Activated gamma-delta T cell (primary cell): Measurements from ENCODE around the gene PLEKHA7.

Experiments
- DNase-seq: peaks from one replicate; lab custom pipeline; 2025; lab: John Stamatoyannopoulos, UW

Gene PLEKHA7

GRCh38 chr11:16789560-16790485 is 224.4 kb downstream of the PLEKHA7 start:
- DNase-seq, result no peak

- no peak for DNase-seq
Observed at GRCh38 chr11:16789063-16789420, 225.2 kb downstream of the PLEKHA7 start.

GRCh38 chr11:16788141-16789062 is 225.8 kb downstream of the PLEKHA7 start:
- peak; percentile 34 for DNase-seq

- DNase-seq, result no peak
Observed at GRCh38 chr11:16787035-16787742, 227.0 kb downstream of the PLEKHA7 start.

DNA sequence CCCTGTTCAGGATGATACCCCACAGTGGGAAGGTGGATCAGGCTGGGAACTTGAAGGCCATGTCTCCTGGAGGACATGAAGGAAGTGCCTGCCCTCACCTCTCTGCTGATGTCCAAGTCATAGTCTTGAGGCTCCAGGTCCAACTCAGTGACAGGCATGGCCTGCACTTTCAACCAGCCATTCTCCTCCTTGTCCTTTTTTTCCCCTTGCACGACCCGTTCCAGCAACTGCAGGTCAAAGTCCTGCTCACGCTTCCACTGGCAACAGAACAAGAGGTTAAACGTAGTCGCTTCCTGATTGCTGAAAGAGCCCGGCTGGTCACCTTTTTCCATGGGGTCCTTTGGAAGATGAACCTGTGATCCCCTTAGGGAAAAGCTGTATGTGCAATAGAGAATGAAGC is 228.1 kb downstream of the PLEKHA7 start:
- no peak for DNase-seq

GRCh38 chr11:16785520-16786128 is 228.6 kb downstream of the PLEKHA7 start:
- no peak for DNase-seq

GRCh38 chr11:16784666-16785065 is 229.5 kb downstream of the PLEKHA7 start:
- no peak for DNase-seq

DNA sequence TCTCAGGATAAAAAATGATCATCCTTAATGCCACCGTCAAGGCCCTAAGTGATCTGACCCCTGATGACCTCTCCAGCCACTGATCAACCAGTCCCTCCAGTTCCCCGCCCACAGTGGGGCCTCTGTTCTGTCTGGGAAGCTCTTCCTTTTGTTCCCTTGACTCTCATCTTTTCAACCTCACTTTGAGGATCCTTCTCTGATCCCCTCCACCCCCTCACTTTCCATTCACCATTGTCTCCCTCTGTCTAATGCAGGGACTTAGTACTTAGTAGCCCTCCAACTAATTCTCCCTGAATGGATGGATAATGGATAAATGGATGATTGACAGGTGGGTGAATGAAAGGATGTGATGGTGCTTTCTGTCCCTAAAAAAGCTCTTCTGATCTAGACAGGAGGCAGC is 230.1 kb downstream of the PLEKHA7 start:
- DNase-seq, result no peak

- no peak for DNase-seq
Observed at GRCh38 chr11:16783321-16783801, 230.9 kb downstream of the PLEKHA7 start.

DNA sequence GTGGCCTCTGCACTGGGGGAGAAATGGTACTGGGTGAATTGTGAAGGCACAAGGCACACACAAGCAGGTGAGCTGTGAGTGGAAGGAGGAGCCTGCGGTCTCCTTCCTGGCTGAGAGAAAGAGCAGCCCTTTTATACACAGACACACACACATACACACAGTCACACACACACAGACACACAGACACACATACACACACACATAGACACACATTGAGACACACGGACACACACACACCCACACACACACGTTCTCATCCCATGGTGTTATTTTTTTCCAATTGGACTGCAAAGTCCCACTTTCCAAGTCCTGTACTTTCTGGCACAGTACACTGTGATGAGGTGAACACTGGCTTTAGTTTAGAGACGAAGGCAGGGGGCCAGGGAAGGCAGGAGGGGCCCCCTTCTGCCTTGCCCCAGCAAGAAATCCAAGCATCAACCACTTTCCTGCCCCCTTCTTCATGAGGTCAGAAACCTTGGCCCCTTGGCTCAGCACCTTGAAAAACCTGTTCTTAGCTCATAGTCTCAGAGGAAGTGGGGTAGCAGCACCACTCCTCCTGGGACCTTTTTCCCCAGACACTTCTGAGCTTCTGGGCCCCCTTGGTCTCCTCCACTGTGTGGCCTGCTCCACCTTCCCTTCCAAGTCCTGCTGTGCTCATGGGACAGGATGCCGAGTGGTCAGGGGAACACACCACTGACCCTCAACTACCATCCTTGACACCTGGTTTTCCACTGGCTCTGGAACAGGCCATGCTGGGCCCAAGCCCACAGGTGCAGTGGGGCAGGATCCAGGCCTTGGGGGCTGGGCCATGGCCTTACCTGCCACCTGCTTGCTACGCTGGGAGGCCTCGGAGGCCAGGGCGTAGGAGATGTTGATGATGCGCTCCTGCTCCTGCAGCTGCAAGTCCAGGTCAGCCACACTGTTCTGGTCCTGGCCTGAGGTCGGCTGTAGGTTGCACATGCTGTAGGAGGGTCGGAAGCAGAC is 232.0 kb downstream of the PLEKHA7 start:
- DNase-seq, result no peak

DNA sequence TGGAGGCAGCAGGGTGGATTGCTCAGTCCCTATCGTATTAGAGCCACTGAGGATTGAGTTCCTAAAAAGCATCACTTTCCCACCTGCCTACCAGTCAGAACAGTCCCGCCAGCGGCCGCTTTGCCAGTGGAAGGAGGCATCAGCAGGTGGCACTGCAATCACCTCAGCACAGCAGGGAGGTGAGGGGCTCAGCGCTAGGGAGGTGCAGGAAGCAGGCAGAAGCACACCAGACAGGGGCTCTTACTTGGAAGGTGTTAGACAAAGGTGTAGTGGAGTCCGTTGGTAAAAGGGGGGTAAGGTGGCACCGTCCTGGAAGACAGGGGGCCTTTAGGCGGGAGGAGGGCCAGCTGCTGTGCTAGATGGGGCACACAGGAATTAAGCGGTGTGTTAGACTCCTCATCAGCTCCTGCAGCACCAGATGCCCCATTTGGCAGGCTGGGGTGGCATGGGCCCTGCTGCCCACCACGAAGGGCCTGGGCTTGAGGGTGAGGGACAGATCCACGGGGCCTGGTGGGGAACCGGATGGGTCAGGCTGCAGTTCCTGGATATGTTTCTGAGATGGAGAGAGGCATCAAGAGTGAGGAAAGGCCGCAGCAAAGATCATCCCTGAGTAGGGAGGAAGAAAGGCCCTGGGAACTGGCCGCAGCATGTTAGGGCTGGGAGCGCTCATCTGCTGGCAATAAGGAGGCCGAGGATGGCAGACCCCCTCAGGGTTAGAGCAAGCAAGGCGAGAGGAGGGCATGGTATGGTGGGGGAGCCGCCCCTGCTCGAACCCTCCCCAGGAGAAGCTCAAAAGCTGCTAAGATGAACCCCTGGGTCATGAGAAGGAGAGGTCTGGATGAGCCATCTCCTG is 233.3 kb downstream of the PLEKHA7 start:
- no peak for DNase-seq

DNA sequence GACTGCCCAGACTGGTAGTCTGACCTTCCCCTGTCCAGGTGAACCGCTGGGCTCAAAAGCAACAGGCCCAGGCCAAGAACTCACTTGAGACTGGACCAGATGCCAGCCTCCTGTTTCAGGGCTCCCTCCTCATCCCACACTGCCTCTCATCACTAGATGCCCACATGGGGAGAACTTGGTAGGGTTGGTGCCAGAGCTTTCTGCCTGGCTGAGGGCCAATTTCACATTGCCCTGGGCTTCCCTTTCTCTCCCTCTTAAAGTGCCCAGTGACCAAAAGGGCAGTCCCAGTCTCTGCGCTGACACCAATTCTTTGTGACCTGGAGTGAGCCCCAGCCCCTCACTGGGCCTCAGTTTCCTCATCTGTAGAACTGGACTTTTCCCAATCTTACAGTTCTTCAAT is 234.1 kb downstream of the PLEKHA7 start:
- DNase-seq, result no peak

DNA sequence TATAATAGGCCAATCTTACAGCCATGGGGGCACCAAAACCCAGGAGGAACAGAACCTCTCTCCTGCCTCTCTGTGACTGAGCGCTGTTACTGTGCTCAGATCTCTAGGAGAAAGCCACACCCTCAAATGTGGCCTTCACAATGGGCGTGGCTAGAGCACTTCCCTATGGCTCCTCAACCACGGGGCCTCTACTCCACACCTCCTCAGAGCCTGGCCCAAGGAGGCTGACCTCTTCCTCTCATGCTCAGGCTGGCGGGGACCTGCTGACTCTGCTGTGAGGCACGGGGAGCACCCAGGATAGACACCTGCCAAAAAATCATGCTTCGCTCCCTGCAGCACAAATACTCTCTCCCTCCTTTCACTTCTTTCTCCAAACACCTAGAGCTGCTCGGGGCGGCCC is 234.8 kb downstream of the PLEKHA7 start:
- DNase-seq, result no peak

DNA sequence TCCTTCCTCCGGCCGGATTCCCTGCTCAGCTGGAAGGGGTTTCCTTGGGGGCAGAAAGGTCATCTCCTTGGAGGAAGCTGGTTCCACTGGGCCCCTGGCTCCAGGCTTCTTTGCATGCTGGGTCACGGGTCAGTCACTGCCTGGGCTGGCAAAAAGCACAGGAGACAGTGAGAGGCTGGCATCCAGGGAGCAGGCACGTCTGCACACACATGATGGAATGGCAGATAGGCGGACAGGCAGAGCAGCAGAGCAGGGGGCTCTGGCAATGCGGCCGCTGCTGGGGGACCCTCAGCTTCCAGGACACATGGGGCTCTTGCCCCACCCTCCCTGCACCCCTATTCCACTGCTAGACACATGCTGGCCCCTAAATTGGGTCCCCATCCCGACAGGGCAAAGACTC is 235.3 kb downstream of the PLEKHA7 start:
- DNase-seq, result no peak

DNA sequence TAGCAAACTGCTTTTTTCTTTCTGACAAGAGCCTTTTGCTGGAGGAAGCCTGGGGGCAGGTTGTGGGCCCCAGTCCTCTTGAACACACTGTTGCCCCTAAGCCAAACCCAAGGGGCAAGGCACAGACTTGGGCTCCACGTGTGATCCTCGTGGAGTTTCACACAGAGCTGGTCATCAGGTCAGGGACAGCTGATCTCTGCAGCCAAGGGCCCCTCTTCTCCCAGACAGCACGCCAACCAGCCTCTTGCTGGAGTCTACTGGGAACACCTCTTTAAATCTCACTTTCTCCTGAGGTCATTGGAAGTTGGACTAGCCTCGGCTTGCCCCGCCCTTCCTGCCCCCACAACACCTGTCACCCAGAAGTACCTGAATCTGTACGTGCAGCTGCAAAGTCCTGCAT is 235.9 kb downstream of the PLEKHA7 start:
- no peak for DNase-seq

DNA sequence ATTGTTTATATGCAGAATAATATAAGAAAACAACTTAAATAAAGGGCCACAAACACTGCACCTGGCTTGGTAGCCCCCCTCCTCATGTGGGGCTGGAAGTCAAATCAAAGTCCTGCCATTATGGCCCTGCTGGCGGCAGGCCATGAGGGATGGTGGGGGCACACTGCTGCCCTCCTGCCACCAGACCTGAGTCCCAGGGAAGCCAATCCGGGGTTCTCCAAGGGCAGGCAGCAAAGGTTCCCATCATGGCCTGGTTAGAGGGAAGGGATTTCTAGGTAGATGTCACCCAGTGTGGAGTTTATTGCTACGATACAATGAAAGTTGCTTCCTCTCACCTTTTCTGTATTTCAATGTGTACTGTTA is 236.6 kb downstream of the PLEKHA7 start:
- DNase-seq, result no peak

GRCh38 chr11:16776711-16777612 is 237.3 kb downstream of the PLEKHA7 start:
- no peak for DNase-seq

DNA sequence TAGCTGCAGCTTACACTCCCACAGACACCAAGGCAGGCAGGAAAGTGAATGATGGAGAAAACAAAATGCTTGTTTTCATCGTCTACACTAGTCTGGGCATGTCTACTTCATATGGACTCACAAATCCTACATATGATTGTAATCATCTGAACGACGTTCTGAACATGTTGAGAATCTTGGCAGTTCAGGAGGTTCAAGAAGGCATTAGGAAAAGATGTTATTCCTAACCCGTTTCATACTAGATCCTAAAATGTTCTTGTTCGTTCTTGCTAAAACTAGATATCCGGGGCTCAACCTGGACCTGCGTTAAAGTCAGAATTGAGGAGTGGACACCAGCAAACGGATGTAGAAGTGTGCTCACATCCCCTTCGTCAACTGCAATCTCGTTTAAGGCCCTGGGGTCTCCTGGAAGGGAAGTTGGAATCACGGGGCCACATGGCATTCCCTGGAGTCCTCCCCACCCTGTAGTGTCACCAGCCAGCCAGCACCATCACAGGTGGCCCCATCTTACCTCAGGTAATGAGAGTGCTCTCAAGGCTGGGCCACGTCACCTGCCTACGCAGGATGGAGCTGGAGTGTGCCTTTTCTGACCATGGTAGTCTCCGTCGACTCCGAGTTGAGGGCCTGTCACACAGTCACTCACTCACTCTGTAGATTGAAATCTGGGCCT is 238.5 kb downstream of the PLEKHA7 start:
- no peak for DNase-seq
